ENCODE measurements around the gene CPA1.

CPA1 gene

DNA sequence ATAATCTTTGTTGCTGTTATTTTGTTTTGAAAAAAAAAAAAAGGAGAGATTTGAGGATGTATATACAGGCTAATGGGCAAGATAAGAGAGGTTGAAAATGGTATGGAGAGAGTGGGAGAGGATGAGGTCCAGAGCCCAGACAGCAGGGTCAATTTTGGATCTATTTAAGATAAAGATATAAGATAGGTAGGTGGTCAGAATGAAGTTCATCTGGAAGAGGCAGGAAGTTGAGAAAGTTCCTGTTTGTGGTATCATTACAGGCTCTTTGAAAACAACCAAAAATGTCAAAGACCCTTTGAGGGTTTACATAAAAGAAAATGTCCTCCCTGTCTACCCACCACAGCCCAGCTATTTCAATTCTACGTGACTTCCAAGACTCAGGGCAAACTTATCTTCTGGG lies 53.0 kb downstream of the CPA1 start:
- H3K4me3 ChIP-seq (ENCODE audit: low read depth, low read length): no peak overlapping the region

DNA sequence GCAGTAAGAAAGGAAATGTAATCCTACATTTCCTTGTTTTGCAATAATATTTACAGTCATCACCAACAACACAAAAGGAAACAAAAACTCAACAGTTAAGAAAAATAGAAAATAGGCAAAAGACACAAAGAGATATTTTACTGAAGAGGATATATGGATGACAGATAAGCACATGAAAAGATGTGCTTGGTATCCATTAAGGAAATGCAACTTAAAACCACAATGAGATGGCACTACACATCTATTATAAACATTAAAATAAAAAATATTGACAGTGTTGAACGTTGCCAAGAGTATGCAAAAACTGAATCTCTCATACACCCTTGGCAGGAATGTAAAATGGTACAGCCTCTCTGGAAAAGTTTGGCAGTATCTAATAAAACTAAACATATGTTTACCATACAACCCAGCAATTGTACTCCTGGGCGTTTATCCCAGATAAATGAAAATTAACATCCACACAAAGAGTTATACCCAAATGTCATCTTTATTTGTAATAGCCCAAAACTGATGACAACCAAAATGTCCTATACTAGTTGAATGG lies 55.1 kb downstream of the CPA1 start:
- Histone ChIP-seq H3K4me1 (ENCODE audit: control insufficient read depth, insufficient read depth, low read length) (peaks cover 4% of the 10 kb centered on the region; the same call in 1 of the 2 replicates), H3K9me3 (ENCODE audit: control insufficient read depth, insufficient read depth, low read length) (no peaks in the 10 kb centered on the region), H3K27me3 (ENCODE audit: control insufficient read depth, insufficient read depth, low read length) (no peaks in the 10 kb centered on the region), H3K4me3 (ENCODE audit: low read depth, low read length) (no peak overlapping the region), H3K9ac (ENCODE audit: low read depth, low read length) (no peak overlapping the region), H3K36me3 (ENCODE audit: control insufficient read depth, insufficient read depth, low read length) (no peaks in the 10 kb centered on the region), H3K27ac (ENCODE audit: low read depth, low read length) (no peak overlapping the region)

More for the DNA sequence above, 53.0 kb downstream of the CPA1 start:
- no peaks in the 10 kb centered on the region for H3K27me3 ChIP-seq (ENCODE audit: control insufficient read depth, insufficient read depth, low read length)
- H3K9ac ChIP-seq (ENCODE audit: low read depth, low read length): no peak overlapping the region
- no peaks in the 10 kb centered on the region for H3K36me3 ChIP-seq (ENCODE audit: control insufficient read depth, insufficient read depth, low read length)
- H3K9me3 ChIP-seq (ENCODE audit: control insufficient read depth, insufficient read depth, low read length): no peaks in the 10 kb centered on the region
- H3K4me1 ChIP-seq (ENCODE audit: control insufficient read depth, insufficient read depth, low read length): peaks cover 4% of the 10 kb centered on the region; the same call in 1 of the 2 replicates
- H3K27ac ChIP-seq (ENCODE audit: low read depth, low read length): no peak overlapping the region

DNA sequence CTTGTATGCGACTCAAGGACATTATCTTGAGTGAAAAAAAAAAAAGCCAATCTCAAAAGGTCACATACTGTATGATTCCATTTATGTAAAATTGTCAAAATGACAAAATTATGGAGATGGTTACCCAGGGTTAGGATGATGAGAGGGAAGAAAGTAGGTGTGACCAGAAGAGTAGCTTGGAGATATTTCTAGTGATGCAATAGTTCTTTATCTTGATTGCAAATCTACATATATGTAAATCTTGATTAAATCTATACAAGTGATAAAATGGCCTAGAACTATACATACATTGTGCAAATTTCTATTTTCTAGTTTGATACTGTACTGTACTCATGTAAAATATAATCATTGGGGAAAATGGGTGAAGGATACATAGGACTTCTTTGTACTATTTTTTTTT lies 56.0 kb downstream of the CPA1 start:
- no peak overlapping the region for H3K27ac ChIP-seq (ENCODE audit: low read depth, low read length)
- no peak overlapping the region for H3K4me3 ChIP-seq (ENCODE audit: low read depth, low read length)
- no peaks in the 10 kb centered on the region for H3K9me3 ChIP-seq (ENCODE audit: control insufficient read depth, insufficient read depth, low read length)
- no peak overlapping the region for H3K9ac ChIP-seq (ENCODE audit: low read depth, low read length)
- peaks cover 3% of the 10 kb centered on the region for H3K4me1 ChIP-seq (ENCODE audit: control insufficient read depth, insufficient read depth, low read length)
- no peaks in the 10 kb centered on the region for H3K36me3 ChIP-seq (ENCODE audit: control insufficient read depth, insufficient read depth, low read length)
- no peaks in the 10 kb centered on the region for H3K27me3 ChIP-seq (ENCODE audit: control insufficient read depth, insufficient read depth, low read length)

All from HUES48 (cell line).